PC-3 (cell line): ENCODE measurements around the gene ARSG. TPM values are rescaled to one million over a fixed set of nuclear protein-coding genes. Genes with fewer than 3 reads are reported as not detected.

Experiments
- ATAC-seq: fragments of 200-7000 bp; cut with Tn5 transposase; 2 replicates; pipeline ENCODE4 v1.9.1; 2020; ENCODE audit warnings: mild to moderate bottlenecking, moderate library complexity
- BruUV-seq: library from RNA; stranded (reverse); fragments of 400-500 nt; replicated peaks from 2 replicates; lab custom pipeline; 2021; lab: Mats Ljungman, UMichigan
- CTCF ChIA-PET: fragments of 300-600 bp; sonication (Branson Sonifier 250); formaldehyde crosslinking; loops from one replicate; lab custom pipeline; 2022; ENCODE audit warnings: antibody characterized with exemption; lab: Charles Lee
- POLR2A ChIA-PET: fragments of 300-600 bp; sonication (Branson Sonifier 250); formaldehyde crosslinking; loops from one replicate; lab custom pipeline; 2022; ENCODE audit warnings: antibody characterized with exemption; ENCODE audit not compliant: unreplicated experiment; lab: Charles Lee
- DNase-seq: peaks from one replicate; pipeline ENCODE4 v3.0.0-alpha.2; 2015
- H2AFZ ChIP-seq: fragments of 300-600 bp; sonication (generic); 2 replicates; pipeline ENCODE4 v1.6.0; 2016; ENCODE audit warnings: antibody characterized with exemption, low read length
- H3F3A ChIP-seq: fragments of 300-600 bp; sonication (generic); one replicate; pipeline ENCODE4 v1.6.0; 2017; ENCODE audit warnings: antibody characterized with exemption, low read length, control low read depth, mild to moderate bottlenecking; ENCODE audit not compliant: unreplicated experiment
- H3K27ac ChIP-seq: fragments of 300-600 bp; sonication (generic); 2 replicates; pipeline ENCODE4 v1.5.1; 2016; ENCODE audit warnings: mild to moderate bottlenecking, low read length
- H3K27me3 ChIP-seq: fragments of 300-600 bp; sonication (generic); 2 replicates; pipeline ENCODE4 v1.6.1; 2016; ENCODE audit warnings: low read length, mixed read lengths
- H3K36me3 ChIP-seq: fragments of 300-600 bp; sonication (generic); 2 replicates; pipeline ENCODE4 v1.6.1; 2016; ENCODE audit warnings: low read depth, mixed run types, low read length, mixed read lengths
- H3K4me1 ChIP-seq: fragments of 300-600 bp; sonication (generic); 2 replicates; pipeline ENCODE4 v1.5.1; 2016; ENCODE audit warnings: low read length; ENCODE audit not compliant: insufficient read depth
- H3K4me2 ChIP-seq: fragments of 300-600 bp; sonication (generic); 2 replicates; pipeline ENCODE4 v1.6.0; 2016; ENCODE audit warnings: low read length
- H3K4me3 ChIP-seq: fragments of 300-600 bp; sonication (generic); 2 replicates; pipeline ENCODE4 v1.5.1; 2016; ENCODE audit warnings: mild to moderate bottlenecking, low read length, mixed read lengths
- H3K79me2 ChIP-seq: fragments of 300-600 bp; sonication (generic); 2 replicates; pipeline ENCODE4 v1.6.1; 2017; ENCODE audit warnings: low read length, mixed read lengths
- H3K9ac ChIP-seq: fragments of 300-600 bp; sonication (generic); 2 replicates; pipeline ENCODE4 v1.6.0; 2016; ENCODE audit warnings: mild to moderate bottlenecking, low read length
- H3K9me2 ChIP-seq: fragments of 300-600 bp; sonication (generic); replicated peaks from 2 replicates; pipeline ENCODE4 v1.6.1; 2016; ENCODE audit warnings: mixed run types, low read length, mixed read lengths
- H3K9me3 ChIP-seq: fragments of 300-600 bp; sonication (generic); 2 replicates; pipeline ENCODE4 v1.6.1; 2016; ENCODE audit warnings: low read length, mixed read lengths
- H4K20me1 ChIP-seq: fragments of 300-600 bp; sonication (generic); 2 replicates; pipeline ENCODE4 v1.6.1; 2016; ENCODE audit warnings: low read length, mixed read lengths
- CTCF ChIP-seq: fragments of 300-600 bp; sonication (generic); conservative IDR thresholded peaks from 2 replicates; pipeline ENCODE4 v1.5.1; 2017; ENCODE audit warnings: antibody characterized with exemption, low read depth, mild to moderate bottlenecking, low read length
- EZH2 ChIP-seq: fragments of 300-600 bp; sonication (generic); IDR thresholded peaks from one replicate; pipeline ENCODE4 v1.6.1; 2017; ENCODE audit warnings: antibody characterized with exemption, mild to moderate bottlenecking, low read length; ENCODE audit not compliant: unreplicated experiment
- EZH2phosphoT487 ChIP-seq: fragments of 300-600 bp; sonication (generic); IDR thresholded peaks from 2 replicates; pipeline ENCODE4 v1.6.1; 2018; ENCODE audit warnings: mild to moderate bottlenecking, antibody characterized with exemption, low read length, borderline replicate concordance
- intact Hi-C: fragments of 100-400 bp; cut with micrococcal nuclease; formaldehyde crosslinking; loops from 2 replicates; pipeline ENCODE4 v1.9.0; 2023
- total RNA-seq: library from RNA; depleted of rRNA; stranded (reverse); fragments of >200 nt; gene quantifications from 2 replicates; pipeline ENCODE4 v1.2.3, GENCODE V29; 2014

Gene ARSG
- total RNA-seq, 1 experiment from 2014 or later: 2.1 TPM

DNA sequence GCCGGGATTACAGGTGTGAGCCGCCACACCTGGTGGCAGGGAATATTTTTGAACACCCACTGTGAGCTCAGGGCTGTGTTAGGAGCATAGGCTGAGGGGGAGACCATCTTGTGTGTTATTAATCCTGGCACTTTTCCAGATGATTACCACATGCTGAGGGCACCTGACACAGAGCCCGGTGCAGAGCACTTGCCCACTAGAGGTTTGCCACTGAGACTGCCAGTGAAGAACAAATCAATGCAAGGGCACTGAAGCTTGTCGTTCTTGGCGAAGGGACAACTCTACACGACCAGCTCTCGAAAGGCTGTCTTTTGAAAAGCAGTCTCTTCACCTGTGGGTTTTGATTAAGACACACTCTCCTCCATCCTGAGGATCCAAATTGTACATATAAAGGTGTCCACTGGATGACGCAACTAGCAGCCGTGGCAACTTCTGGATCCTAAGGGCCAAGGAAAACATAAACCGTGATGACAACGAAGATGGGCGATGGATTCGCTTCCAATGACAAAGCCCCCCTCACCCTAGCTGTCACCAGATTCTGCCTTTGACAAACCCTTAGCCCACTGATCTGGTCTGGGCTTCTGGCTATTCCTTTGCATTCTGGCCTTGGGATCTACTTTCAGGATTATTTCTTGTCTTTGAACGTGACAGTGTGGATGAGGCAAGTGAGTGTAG lies 137.3 kb downstream of the ARSG start:
- TF ChIP-seq EZH2: no peak
- no peak for TF ChIP-seq EZH2phosphoT487
- TF ChIP-seq CTCF: no peak
- H3K9ac ChIP-seq: no peak overlapping the region
- intact Hi-C loops: no loop called here
- ChIA-PET CTCF (interaction anchor here (0.6 kb wide), 1 partner anchor 26 kb away, joined by 3 read pairs; no protein-coding TSS in a partner anchor), POLR2A (no interaction called here)
- H3K27me3 ChIP-seq: no peaks in the 10 kb centered on the region
- no peaks in the 10 kb centered on the region for H3K36me3 ChIP-seq
- H4K20me1 ChIP-seq: no peaks in the 10 kb centered on the region
- H3K27ac ChIP-seq: no peak overlapping the region
- H3K4me3 ChIP-seq: no peak overlapping the region
- no peaks in the 10 kb centered on the region for H3K9me2 ChIP-seq
- BruUV-seq: no TSS peak
- no peak for ATAC-seq
- H3K79me2 ChIP-seq: no peaks in the 10 kb centered on the region
- no peaks in the 10 kb centered on the region for H3F3A ChIP-seq
- H3K4me2 ChIP-seq: no peak overlapping the region
- H2AFZ ChIP-seq: no peak overlapping the region
- no peak for DNase-seq
- H3K4me1 ChIP-seq: no peaks in the 10 kb centered on the region
- H3K9me3 ChIP-seq: no peaks in the 10 kb centered on the region

GRCh38 chr17:68429881-68430280 lies 138.6 kb downstream of the ARSG start:
- ChIA-PET CTCF (no interaction called here), POLR2A (no interaction called here)
- Histone ChIP-seq H3K27ac (no peak overlapping the region), H3K9me3 (no peaks in the 10 kb centered on the region), H3F3A (no peaks in the 10 kb centered on the region), H3K79me2 (no peaks in the 10 kb centered on the region), H3K36me3 (no peaks in the 10 kb centered on the region), H3K4me2 (no peak overlapping the region), H3K4me3 (no peak overlapping the region), H3K9ac (no peak overlapping the region), H2AFZ (no peak overlapping the region), H4K20me1 (no peaks in the 10 kb centered on the region), H3K9me2 (no peaks in the 10 kb centered on the region), H3K27me3 (no peaks in the 10 kb centered on the region), H3K4me1 (no peaks in the 10 kb centered on the region)
- no TSS peak for BruUV-seq
- intact Hi-C loops: no loop called here
- TF ChIP-seq EZH2phosphoT487 (no peak), CTCF (no peak), EZH2 (no peak)
- no peak for ATAC-seq
- DNase-seq: no peak

GRCh38 chr17:68431045-68431608 lies 139.8 kb downstream of the ARSG start:
- DNase-seq (no peak), ATAC-seq (no peak)
- Histone ChIP-seq H3K27me3 (no peaks in the 10 kb centered on the region), H3K9me3 (no peaks in the 10 kb centered on the region), H2AFZ (no peak overlapping the region), H3F3A (no peaks in the 10 kb centered on the region), H3K36me3 (no peaks in the 10 kb centered on the region), H3K79me2 (no peaks in the 10 kb centered on the region), H3K4me3 (no peak overlapping the region), H3K27ac (no peak overlapping the region), H3K9ac (no peak overlapping the region), H3K4me2 (no peak overlapping the region), H3K9me2 (no peaks in the 10 kb centered on the region), H4K20me1 (no peaks in the 10 kb centered on the region), H3K4me1 (peaks cover 4% of the 10 kb centered on the region)
- intact Hi-C loops: no loop called here
- no peak for TF ChIP-seq EZH2phosphoT487
- TF ChIP-seq CTCF: no peak
- no peak for TF ChIP-seq EZH2
- ChIA-PET CTCF (no interaction called here), POLR2A (no interaction called here)
- no TSS peak for BruUV-seq
